Kidney epithelial cell (primary cell): ENCODE data around the gene PPIP5K2. TPM values are rescaled to one million over a fixed set of nuclear protein-coding genes. Genes with fewer than 3 reads are reported as not detected.
"Not testable (repeated sequence)": the region's sequence is repeated elsewhere in the genome, so short reads cannot be mapped to it uniquely, and the experiment has no call there.

ENCODE experiments used
- DNase-seq: peaks from one replicate; pipeline ENCODE4 v3.0.0-alpha.2; 2010; ENCODE audit warnings: low read depth
- H3K27me3 ChIP-seq: 2 replicates; pipeline ENCODE4 v1.6.0; 2011; ENCODE audit warnings: low read length; ENCODE audit not compliant: control insufficient read depth, insufficient read depth
- H3K36me3 ChIP-seq: 2 replicates; pipeline ENCODE4 v1.5.1; 2011; ENCODE audit warnings: low read length; ENCODE audit not compliant: control insufficient read depth, insufficient read depth
- H3K4me3 ChIP-seq: 2 replicates; pipeline ENCODE4 v1.5.1; 2011; ENCODE audit warnings: low read depth, mild to moderate bottlenecking, control low read depth, low read length
- total RNA-seq: library from RNA; depleted of rRNA; stranded (reverse); fragments of >200 nt; gene quantifications from 2 replicates; pipeline ENCODE4 v1.2.3, GENCODE V29; 2015
- TF ChIP-seq, protein P1 (sequence below): IDR thresholded peaks from 2 replicates; pipeline ENCODE4 v1.5.1; 2011; ENCODE audit warnings: mild to moderate bottlenecking, moderate library complexity, low read length, control low read depth, inconsistent platforms; ENCODE audit not compliant: insufficient read depth, poor library complexity, severe bottlenecking

The PPIP5K2 gene
- total RNA-seq, 1 donor from 2014 or later, result 49.9 TPM

DNA sequence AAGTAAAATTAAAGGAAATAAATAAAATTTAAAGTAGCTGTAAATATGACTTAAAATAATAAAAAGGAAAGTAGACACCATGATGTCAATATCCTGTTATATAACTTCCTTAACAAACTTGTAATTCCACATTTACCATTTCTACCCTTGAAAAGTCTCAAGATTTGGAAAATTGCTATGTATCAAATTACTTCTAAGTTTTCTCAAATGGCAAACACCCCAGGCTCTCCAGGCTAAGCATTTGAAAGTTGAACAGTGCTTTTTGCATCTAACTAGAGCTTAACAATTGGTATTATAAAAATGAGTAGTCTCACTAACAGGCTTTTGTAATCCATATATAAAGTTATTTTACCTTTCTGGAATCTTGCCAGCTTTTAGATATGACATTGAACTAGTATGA lies 97.0 kb downstream of the PPIP5K2 start:
- Histone ChIP-seq H3K36me3 (no peaks in the 10 kb centered on the region), H3K4me3 (no peak overlapping the region), H3K27me3 (no peaks in the 10 kb centered on the region)
- TF ChIP-seq, protein P1, sequence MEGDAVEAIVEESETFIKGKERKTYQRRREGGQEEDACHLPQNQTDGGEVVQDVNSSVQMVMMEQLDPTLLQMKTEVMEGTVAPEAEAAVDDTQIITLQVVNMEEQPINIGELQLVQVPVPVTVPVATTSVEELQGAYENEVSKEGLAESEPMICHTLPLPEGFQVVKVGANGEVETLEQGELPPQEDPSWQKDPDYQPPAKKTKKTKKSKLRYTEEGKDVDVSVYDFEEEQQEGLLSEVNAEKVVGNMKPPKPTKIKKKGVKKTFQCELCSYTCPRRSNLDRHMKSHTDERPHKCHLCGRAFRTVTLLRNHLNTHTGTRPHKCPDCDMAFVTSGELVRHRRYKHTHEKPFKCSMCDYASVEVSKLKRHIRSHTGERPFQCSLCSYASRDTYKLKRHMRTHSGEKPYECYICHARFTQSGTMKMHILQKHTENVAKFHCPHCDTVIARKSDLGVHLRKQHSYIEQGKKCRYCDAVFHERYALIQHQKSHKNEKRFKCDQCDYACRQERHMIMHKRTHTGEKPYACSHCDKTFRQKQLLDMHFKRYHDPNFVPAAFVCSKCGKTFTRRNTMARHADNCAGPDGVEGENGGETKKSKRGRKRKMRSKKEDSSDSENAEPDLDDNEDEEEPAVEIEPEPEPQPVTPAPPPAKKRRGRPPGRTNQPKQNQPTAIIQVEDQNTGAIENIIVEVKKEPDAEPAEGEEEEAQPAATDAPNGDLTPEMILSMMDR, result no peak
- DNase-seq, result no peak

DNA sequence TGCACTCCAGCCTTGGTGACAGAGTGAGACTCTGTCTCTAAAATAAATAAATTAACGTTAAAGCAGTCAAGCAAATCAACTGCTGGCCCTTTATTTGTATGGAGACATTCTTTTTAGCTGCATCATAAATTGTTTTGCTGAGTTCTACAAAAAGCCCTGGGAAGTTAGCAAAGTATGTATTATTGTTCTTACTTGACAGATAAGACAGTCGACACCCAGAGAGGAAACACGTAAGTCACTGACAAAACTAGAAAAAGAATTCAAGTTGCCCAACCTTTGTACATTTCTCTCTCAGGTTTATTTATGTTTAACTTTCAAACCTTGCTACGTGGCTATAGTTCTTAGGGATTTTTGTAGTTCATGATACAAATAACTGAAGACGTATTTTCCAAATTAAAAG lies 98.1 kb downstream of the PPIP5K2 start:
- Histone ChIP-seq H3K36me3 (no peaks in the 10 kb centered on the region), H3K4me3 (no peak overlapping the region), H3K27me3 (no peaks in the 10 kb centered on the region)
- TF ChIP-seq, protein P1, result no peak
- DNase-seq, result peak; percentile 63

DNA sequence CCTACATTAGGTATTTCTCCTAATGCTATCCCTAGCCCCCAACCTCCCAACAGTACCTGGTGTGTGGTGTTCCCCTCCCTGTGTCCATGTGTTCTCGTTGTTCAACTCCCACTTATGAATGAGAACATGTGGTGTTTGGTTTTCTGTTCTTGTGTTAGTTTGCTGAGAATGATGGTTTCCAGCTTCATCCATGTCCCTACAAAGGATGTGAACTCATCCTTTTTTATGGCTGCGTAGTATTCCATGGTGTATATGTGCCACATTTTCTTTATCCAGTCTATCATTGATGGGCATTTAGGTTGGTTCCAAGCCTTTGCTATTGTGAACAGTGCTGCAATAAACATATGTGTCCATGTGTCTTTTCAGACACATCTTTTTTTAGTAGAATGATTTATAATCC lies 99.0 kb downstream of the PPIP5K2 start:
- H3K27me3 ChIP-seq, H3K36me3 ChIP-seq, H3K4me3 ChIP-seq, DNase-seq: not testable (repeated sequence)

DNA sequence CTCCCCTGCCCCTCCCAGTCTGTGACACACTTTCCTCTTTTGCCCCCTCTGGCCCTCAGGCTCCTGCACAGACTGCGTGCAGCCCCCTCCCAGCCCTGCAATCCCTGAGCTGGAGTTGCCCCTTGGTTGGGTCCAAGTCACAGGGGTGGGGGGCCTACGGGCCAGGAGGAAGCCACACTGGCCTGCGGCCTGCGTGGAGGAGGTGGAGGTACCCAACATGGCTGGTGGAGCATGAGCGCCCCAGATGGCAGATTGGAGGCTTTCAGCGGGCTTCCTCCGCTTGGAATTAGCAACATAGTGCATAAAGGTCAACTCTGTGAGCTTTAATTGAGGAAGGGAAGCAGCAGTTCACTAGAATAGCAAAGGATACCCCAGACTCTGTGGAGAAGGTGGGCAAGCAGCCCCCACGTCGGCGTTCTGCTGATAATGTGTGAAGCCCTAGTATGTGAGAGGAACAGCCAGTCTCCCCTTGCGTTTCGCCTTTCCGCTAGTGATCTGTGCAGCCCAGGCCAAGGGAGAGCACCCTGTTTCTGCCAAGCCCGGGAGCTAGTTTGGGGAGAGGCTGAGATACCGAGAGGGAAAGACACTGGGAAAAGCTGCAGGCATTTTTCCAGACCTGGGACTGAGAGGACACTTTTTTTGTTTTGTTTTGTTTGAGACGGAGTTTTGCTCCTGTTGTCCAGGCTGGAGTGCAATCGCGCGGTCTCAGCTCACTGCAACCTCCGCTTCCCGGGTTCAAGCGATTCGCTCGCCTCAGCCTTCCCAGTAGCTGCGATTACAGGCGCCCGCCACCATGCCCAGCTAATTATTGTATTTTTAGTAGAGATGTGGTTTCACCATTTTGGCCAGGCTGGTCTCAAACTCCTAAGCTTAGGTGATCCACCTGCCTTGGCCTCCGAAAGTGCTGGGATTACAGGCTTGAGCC lies 103.2 kb downstream of the PPIP5K2 start:
- DNase-seq, result no peak
- H3K27me3 ChIP-seq, result no peaks in the 10 kb centered on the region
- TF ChIP-seq, protein P1, result no peak
- no peak overlapping the region for H3K4me3 ChIP-seq
- H3K36me3 ChIP-seq, result no peaks in the 10 kb centered on the region

DNA sequence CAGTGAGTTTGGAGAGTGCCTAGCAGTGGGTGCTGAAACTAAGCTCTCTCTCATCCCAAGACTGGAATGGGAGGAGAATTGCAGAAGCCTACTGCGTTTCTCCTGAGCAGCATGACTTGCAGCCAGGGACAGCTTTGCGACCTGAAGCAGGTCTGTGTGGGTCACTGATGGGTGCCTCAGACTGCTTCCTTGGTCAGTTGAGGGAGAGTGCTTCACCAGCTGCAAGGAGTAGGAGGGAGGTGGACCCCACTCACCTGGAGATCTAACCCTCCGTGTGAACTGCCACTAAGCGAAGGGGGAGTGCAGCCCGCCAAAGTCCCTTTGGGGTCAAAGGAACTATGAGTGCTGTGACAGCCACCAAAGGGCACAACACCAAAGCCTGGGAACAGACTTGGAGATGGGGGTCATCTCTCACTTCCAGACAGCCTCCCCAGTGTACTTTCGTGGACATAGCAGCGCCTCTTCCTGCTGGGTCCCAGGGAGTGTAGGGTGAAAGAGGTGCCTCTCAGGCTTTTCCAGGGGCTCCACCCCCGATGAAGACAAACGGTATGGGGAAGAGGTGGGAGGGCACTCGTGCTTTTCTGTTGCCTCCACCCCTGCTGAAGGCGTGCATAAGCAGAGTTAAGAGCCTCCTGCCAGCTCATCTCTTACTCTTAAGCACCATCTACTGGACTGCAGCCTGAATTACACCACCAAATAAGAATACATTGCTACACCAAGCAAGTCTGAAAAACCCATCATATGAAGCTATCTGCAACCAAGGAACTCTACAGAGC lies 104.2 kb downstream of the PPIP5K2 start:
- TF ChIP-seq, protein P1, result peak; percentile 72
- no peak overlapping the region for H3K4me3 ChIP-seq
- DNase-seq, result no peak

DNA sequence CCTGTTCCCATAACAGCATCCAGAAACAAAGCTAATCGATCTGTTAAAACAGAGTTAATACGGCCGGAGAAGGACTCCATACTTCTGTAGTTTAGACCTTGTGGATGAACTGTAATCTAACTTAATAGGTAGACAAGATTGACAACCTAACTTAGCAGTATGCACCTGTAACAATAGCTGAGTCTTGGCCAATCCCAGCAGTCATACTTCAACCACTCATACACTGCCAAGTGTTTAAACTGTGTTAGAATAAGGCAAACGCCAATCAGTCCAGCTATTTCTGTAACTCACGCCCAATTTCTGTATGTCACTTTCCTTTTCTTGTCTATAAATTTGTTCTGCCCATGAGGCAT lies 104.8 kb downstream of the PPIP5K2 start:
- TF ChIP-seq, protein P1, result no peak
- DNase-seq, result no peak
- Histone ChIP-seq H3K27me3 (no peaks in the 10 kb centered on the region), H3K4me3 (no peak overlapping the region), H3K36me3 (no peaks in the 10 kb centered on the region)

More for the DNA sequence above, 104.2 kb downstream of the PPIP5K2 start:
- Histone ChIP-seq H3K27me3 (no peaks in the 10 kb centered on the region), H3K36me3 (no peaks in the 10 kb centered on the region)
